ENCODE data around the gene ACSL3.

The ACSL3 gene

DNA sequence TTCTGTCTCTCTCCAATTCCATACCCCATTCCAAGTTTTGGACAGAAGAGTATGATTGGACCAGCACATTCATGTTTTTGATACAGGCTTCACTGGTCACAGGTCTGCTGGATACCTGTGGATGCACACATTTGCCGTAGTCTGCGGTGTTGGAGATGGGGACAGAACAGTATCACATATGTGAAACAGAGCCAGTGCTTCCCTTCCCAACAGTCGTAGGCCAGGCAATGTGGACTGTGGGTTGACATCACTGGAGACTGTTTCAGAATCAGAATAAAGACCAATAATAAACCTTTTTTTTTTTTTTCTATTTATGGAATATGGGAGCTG is 18.7 kb downstream of the ACSL3 start:
- DNase-seq (ENCODE audit: low read depth), result no peak

DNA sequence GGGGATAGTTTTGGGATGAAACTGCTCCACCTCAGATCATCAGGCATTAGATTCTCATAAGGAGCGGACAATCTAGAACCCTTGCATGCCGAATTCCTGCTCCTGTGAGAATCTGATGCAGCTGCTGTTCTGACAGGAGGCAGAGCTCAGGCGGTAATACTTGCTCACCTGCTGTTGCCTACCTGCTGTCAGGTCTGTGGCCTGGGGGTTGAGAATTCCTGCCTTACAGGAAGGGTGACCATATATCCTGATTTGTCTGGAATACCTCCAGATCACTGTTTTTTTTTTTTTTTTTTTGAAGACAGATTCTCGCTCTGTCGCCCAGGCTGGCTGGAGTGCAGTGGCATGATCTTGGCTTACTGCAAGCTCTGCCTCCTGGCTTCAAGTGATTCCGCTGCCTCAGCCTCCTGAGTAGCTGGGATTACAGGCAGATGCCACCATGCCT is 21.7 kb downstream of the ACSL3 start:
- no peak for DNase-seq (ENCODE audit: low read depth)

DNA sequence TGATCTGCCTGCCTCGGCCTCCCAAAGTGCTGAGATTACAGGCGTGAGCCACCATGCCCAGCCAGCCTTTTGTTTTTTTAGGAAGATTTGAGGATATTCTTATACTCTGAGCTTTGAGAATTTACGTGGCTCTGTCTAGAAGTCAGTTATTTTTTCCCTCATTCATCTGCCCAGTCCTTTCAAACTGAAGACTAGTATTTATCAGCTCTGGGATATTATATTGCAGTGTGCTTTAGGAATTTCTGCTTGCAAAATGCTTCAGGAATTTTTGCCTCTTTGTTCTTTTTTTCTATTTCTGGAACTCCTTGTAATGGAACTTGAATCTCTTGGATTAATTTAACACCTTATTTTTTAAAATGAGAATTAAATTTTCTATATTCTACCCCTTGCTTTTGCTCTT is 22.6 kb downstream of the ACSL3 start:
- no peak for DNase-seq (ENCODE audit: low read depth)

DNA sequence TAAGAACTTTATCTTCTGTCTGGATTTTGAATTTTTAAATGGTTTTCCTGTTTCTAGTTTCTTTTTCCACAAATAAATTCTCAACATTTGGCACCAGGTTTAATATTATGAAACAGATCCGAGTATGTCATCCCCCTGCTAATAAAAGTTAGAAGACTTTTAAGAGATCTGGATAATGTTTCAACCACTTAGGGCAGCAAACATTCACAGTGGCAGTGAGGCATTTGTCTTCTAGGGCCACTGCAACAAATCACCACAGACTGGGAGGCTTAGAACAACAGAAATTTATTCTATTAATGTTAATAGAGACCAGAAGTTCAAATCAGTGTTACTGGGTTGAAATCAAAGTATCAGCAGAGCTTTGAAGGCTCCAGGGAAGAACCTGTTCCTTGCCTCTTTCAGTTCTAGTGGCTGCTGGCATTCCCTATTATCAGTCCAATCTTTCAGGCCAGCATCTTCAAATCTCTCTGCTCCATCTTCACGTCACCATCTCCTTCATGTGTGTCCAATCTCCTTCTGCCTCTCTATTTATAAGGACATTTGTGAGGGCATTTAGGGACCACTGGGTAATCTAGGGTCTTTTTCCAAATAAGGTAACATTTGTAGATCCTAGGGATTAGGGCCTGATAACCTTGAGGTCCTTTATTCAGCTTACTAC is 23.4 kb downstream of the ACSL3 start:
- no peak for DNase-seq (ENCODE audit: low read depth)

DNA sequence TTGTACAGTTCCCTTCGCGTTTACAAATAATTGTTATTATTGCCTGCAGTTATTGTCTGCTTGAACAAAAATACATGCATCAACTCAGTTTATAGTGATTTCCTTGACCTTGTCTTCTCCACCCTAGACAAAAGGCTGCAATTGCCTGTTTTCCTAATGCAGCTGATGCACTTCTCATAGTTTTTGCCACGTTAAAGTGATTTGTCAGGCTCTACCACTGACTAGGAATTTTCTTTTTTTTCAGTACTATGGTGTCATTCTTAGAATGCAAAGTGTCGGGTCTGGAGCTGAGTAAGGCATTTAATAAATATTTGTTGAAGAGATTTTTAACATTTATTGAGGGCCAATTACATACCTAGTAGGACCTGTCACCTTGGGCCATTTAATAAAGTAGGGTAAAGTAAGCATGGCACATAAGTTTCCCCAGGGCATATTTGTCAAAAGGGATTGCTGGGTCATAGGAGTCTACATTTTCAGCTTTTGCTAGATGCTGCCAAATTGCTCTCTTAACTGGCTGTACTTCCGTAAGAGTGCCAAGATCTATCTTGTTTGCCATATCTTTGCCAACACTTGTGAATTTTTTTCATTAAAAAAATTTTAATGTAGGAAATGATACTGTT is 24.1 kb downstream of the ACSL3 start:
- no peak for DNase-seq (ENCODE audit: low read depth)

DNA sequence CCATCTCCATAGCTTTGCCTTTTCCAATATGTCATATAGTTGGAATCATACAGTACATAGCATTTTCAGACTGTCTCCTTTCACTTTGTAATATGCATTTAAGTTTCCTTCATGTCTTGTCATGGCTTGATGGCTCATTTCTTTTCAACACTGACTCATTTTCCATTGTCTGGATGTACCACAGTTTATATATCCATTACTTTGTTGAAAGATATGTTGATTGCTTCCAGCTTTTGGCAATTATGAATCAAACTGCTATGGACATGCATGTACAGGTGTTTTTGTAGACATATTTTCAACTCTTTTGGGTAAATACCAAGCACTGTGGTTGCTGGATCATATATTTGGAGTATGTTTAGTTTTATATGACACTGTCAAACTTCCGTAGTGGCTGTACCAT is 26.3 kb downstream of the ACSL3 start:
- no peak for DNase-seq (ENCODE audit: low read depth)

DNA sequence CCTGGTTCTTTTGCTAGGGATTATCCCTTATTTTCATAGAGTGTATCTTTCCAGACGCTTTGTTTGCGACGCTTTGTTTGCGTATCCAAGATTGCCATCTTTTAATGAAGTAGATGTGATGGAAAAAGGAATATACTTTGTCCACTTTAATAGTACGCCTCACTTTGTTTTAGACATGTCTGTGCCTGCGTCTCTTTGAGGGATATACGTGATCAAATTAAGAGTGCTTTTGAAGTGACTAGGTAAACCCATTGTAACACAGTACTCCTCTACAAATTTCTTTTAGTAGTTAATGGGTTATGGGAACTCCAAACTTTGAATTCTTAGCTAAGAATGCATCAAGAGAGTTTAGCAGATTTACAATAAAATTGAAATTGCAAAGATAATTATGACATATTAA is 27.9 kb downstream of the ACSL3 start:
- no peak for DNase-seq (ENCODE audit: low read depth)

DNA sequence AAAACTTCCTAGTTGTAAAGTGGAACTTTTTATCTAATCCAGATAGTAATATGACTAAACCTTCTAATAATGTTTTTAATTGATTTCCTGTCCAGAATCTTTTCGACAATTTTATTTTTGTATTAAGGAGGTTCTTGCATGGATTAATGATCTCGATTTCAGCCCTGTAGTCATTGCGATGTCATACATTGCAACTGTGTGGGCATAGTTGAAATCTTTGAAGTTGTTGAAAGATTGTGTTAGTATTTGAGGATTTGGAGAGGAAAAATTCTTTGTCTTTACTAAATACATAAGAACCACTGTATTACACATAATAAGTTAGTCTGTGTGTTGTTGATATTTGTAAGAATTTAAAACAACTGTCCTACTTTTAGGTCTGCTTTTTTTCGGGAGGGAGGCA is 31.1 kb downstream of the ACSL3 start:
- no peak for DNase-seq (ENCODE audit: low read depth)

DNA sequence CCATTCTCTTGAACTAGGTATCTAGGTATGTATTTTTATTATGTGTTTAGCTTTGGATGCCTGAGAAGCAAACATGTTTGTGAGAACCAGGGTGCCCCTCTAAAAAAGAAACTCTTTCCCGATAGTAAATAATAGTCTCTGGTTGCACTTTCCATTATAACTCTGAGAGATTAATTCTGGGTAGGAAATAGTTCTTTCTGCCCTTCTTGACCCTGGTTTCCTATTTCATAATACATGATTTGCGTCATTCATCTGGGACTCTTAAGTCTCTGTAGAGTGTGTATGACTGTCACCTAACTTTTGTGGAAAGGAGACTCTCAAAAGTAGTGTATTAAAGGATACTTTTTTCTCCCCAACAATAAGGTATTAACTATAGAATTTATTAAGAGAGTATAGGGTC is 31.5 kb downstream of the ACSL3 start:
- no peak for DNase-seq (ENCODE audit: low read depth)

DNA sequence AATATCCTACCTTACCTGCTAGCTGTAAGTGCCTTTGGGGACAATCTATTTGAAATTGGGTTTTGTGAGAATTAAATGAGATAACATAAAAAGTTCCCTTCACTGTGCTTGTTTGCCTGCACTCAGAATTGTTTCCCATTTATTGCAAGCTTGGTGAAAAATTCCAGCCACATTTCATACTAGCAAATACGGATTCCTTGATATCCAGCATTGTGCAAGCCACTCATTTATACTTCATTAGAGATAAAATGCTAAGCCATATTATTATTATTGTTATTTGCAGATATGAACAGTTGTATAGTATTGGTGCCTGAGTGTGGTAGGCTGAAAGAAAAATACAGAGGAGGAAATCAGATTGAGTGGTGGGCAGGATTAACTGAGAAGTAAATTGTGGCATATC is 31.9 kb downstream of the ACSL3 start:
- no peak for DNase-seq (ENCODE audit: low read depth)

DNA sequence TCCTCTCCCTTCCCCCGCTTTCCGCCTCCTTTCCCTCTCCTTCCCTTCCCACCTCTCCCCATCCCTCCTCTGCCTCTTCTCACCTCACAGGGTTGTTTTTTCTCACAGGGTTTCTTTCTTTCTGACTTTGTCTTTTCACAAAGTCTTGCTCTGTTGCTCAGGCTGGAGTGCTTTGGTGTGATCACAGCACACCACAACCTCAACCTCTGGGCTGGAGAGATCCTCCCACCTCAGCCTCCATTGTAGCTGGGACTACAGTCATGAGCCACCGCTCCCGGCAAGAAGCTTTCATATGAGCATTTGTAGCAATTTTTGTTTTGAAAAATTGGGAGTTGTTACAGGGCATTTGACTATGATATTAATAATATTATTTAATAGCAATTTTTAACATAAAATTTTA is 32.9 kb downstream of the ACSL3 start:
- no peak for DNase-seq (ENCODE audit: low read depth)

DNA sequence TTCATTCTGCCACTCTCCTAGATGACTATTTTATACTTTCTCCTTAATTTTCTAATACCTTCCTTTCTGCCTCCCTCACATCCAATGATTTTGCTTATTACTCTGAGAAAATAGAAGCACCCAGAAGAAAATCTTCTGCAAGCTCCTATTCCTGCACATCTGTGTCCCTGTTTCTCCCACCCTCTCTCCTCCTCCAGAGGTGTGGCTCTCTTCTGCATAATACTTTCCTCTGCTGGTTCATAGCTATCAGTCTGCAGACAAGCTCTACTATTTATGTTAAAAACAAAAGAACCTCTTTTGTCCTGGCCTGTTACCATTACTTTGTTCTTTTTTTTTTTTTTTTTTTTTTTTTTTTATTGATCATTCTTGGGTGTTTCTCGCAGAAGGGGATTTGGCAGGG is 34.3 kb downstream of the ACSL3 start:
- no peak for DNase-seq (ENCODE audit: low read depth)

DNA sequence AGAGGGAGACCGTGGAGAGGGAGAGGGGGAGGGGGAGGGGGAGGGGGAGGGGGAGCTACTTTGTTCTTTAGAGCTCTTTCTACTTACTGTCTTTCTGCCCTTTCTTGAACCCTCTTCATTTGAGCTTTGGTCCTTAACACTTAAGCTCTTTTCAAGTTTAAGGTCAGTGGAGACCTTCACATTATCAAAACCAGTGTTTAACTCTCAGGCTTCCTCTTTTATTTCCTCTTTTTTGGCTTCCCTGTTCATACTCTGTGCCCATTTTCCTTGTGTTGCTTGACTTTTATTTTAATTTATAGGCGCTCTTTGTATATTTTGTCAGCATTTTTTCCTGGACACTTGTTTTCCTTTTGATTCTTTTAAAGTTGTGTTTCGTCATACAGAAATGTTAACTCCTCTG is 37.1 kb downstream of the ACSL3 start:
- DNase-seq (ENCODE audit: low read depth), result no peak

DNA sequence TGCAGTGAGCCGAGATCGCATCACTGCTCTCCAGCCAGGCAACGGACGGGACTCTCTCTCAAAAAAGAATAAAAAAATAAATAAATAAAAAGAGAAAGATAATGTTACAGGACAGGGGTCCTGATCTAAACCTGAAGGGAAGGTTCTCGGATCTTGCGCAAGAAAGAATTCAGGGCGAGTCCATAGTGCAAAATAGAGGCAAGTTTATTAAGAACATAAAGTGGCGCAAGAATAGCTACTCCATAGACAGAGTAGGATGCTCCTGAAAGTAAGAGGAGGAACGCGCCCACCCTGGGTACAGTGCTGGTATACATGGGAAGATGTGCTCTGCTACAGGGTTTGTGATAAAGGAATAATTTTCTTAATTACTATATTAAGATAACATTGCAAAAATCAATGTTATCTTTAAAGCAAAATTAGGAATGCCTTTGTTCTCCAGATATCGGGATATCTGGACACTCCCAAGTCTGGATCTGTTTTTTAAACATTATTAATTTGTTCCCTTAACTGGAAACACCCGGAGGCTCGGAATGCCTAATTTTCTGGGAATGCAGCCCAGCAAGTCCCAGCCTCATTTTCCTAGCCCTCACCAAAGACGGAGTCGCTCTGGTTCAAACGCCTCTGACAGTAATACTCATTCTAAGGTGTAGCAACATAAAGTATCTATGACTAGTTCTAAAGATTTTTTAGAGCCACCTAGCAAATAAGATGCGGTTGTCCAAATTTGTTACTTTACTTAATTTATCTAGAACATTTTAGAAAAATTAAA is 38.8 kb downstream of the ACSL3 start:
- no peak for DNase-seq (ENCODE audit: low read depth)

DNA sequence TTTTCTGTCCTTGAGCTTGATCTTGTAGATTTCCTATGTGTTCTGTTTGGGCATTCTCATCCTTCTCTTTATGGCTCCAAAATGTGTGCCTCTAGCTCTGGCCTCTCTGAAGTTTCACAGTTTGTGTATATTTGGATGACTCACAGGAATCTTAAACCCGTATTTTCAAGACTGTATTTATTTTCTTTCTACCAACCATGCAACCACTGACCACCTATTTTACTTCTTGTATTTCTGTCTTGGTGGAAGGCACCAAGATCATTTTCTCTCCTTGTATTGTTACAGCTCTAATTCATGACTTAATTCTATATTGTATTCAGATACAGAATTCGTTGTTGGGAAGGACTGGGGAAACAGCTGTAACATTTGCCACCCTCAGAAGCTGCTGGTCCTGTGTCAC is 39.5 kb downstream of the ACSL3 start:
- DNase-seq (ENCODE audit: low read depth), result no peak

DNA sequence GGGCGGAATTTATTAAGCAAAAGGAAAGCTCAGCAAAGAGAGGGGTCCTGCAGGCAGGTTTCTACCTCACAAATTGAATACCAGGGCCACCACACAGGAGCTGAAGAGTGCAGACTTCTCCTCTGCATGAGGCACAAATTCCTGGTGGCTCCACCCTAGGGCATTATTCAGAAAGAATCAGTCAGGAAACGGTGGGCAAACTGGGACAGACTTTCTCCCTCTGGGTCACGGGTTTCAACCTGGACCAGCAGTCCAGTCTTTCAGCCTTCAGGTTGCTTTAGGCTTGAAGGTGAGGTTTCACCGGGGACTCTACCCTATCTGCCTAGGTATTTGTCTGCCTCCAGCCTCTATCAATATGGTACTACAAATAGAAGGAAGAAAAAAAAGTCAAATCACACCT is 41.8 kb downstream of the ACSL3 start:
- DNase-seq (ENCODE audit: low read depth), result no peak

DNA sequence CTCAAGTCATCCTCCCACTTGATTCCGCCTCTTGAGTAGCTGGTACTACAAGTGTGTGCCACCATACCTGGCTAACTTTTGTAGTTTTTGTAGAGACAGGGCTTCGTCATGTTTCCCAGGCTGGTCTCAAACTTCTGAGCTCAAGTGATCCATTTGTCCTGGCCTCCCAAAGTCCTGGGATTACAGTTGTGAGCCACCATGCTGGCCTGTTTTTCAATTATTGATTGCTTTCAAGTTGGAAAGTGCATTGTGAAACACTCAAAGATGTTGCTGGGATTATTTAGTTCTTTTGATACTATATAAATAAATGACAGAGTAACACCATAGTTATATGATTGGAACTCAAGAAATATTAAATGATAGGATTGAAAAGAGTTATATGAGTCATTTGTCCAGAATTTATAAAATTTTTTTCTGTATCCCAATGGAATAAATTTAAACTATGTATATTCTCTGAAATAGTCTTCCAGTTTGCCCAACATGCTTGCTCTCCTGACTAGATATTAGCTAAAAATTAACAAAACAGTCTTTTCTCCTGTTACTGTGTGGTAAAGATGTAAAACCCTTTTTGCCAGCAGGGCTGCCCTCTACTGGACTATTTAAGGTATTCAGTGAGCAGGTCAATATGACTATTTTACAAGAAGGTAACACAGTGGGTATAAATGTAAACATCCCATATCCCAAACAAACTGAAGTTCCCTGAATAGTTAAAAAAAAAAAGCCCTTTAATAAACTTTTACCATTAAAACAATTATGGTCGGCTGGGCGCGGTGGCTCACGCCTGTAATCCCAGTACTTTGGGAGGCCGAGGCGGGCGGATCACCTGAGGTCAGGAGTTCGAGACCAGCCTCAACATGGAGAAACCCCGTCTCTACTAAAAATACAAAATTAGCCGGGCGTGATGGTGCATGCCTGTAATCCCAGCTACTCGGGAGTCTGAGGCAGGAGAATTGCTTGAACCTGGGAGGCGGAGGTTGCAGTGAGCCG is 42.7 kb downstream of the ACSL3 start:
- DNase-seq (ENCODE audit: low read depth), result no peak

DNA sequence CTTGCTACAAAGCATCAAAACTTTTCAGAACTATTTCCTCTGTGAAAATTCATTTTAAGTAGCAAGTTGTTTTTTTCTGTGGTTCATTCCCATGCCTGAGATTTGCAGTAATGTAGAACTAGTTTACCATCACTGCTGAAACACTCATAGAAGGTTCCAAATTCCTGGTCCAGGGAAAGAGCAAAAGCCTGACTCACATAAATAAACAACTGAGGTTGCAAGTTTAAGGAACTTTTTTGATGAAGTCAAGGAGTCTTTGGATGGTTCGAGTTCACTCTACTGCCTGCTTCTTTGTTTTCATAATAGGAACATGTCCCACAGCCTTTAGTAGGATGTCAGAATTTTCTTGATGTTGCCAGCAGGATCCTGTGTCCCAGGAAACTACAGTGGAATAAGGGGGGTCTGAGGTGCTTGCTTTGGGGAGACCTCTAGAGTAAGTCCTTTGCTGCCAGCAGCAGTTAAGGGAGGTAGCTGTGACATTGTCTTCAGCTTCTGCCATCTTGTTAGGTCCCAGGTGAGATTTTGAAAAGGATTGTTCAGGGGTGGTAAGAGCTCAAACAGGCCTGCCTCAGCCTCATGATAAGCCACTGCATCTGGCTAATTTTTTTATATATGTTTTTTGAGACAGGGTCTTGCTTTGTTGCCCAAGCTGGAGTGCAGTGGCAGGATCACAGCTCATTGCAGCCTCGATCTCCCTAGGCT is 43.9 kb downstream of the ACSL3 start:
- no peak for DNase-seq (ENCODE audit: low read depth)

DNA sequence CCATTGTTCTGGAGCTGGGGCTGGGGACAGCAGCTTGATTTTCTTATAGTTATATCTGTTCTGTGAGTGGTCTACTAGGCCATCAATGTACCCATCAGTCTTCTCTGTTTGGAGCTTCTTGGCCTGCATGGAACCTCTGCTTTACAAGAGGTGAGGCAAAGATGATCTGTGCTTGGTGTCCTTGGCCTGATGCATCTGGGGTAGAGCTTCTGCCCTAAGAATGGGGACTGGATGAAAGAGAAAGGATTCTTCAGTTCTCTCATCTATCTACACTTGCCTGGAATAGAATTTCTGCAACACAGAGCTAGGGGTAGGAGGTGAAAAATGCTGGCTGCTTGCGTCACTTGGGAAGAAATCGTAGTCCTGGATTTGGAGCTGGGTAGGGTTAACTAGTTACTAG is 46.2 kb downstream of the ACSL3 start:
- DNase-seq (ENCODE audit: low read depth), result no peak

DNA sequence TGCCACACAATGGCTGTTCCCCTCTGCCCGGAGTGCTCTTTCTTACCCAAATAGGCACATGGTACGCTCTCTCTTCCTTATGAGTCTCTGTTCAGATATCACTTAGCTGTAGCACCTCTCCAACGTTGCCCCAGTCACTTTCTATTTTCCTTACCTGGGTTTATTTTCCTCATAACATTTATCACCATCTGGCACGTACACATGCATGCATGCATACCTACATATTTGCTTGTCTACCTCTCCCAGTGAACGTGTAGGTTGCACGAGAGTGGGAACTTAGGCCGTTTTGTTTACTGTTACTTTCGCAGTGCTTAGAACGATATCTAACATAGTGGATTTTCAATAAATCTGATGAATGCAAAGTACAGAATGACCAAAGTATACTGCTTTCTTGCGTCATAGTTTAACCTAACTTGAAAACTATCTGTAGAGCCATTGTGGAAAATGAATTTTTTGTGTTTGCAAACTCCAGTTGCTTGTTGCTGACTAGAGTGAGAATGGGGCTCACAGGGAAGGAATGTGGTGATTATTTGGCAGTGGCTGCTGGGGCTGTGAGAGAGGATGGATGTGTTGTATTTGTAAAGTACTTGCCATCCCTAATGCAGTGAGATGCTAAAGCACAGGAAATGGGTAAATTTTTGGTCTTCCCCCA is 47.1 kb downstream of the ACSL3 start:
- no peak for DNase-seq (ENCODE audit: low read depth)

DNA sequence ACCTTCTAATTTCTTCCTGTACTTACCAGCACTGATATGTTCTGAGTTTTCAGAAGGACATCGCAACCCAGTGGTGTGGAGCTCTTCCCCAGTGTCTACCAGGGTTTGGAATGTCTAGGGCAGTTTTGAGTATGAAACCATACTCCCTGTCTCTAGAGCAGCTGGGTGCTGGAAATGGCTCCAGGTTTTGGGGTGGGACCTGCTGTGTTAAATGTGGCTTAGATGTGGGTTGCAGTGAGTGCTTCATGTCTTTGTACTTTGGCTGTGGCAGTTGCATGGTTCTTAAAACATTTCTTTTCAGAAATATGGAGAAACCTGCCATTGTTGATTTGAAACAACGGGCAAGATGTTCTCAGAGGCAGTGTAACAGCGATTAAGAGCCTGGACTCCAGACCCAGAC is 48.5 kb downstream of the ACSL3 start:
- no peak for DNase-seq (ENCODE audit: low read depth)

Data from activated T-helper 1 cell treated with Interleukin-2 at 50 U/mL for 16 hours (primary cell).